ENCODE measurements around the gene PLXDC1. TPM values are rescaled to one million over a fixed set of nuclear protein-coding genes. Genes with fewer than 3 reads are reported as not detected.
"Not testable (repeated sequence)": the region's sequence is repeated elsewhere in the genome, so short reads cannot be mapped to it uniquely, and the experiment has no call there.

The PLXDC1 gene
- total RNA-seq, 1 donor from 2014 or later = 0.60 TPM

- Mint-ChIP-seq H3K4me3 (no peak overlapping the region), H3K36me3 (ENCODE audit: low read depth) (no peaks in the 10 kb centered on the region), H3K9me3 (peaks cover 31% of the 10 kb centered on the region), H3K27me3 (ENCODE audit: insufficient read depth) (peaks cover under 1% of the 10 kb centered on the region), H3K4me1 (ENCODE audit: low read depth) (no peaks in the 10 kb centered on the region), H3K27ac (no peak overlapping the region)
- intact Hi-C loops (cut with micrococcal nuclease) = no loop called here
- no peak for DNase-seq (ENCODE audit: low spot score)
Measured at GRCh38 chr17:39045948-39046679, 105.3 kb downstream of the PLXDC1 start.

- Mint-ChIP-seq H3K4me3 (no peak overlapping the region), H3K4me1 (ENCODE audit: low read depth) (no peaks in the 10 kb centered on the region), H3K27me3 (ENCODE audit: insufficient read depth) (peaks cover 25% of the 10 kb centered on the region), H3K27ac (no peak overlapping the region), H3K9me3 (no peaks in the 10 kb centered on the region), H3K36me3 (ENCODE audit: low read depth) (no peaks in the 10 kb centered on the region)
- intact Hi-C loops (cut with micrococcal nuclease) = no loop called here
- DNase-seq (ENCODE audit: low spot score) = no peak
Measured at GRCh38 chr17:39036009-39036408, 115.4 kb downstream of the PLXDC1 start.

GRCh38 chr17:39035578-39035977 lies 115.9 kb downstream of the PLXDC1 start:
- H3K9me3 Mint-ChIP-seq; intact Hi-C loops (cut with micrococcal nuclease); DNase-seq (ENCODE audit: low spot score); H3K27ac Mint-ChIP-seq; H3K4me3 Mint-ChIP-seq; H3K36me3 Mint-ChIP-seq (ENCODE audit: low read depth); H3K4me1 Mint-ChIP-seq (ENCODE audit: low read depth): not testable (repeated sequence)
- peaks cover 20% of the 10 kb centered on the region for H3K27me3 Mint-ChIP-seq (ENCODE audit: insufficient read depth)

DNA sequence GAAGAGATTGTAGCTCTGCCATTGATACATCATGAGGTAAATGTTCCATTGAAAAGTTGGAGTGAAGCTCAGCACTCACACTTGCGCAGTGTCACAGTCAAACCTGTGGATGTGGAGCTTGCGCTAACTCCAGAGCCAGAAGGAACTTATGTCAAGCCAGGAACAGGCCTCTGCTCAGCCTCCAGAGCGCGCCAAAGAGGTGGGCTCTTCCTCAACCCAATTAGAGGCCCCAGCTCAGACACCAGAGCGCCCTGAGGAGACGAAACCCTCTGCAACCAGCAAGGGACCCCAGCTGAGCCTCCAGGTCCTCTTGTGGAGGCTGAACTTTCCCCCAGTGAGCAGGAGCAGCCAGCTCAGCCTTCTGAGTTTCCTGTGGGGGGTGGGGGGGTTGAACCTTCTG lies 122.7 kb downstream of the PLXDC1 start:
- no peak overlapping the region for H3K27ac Mint-ChIP-seq
- H3K4me3 Mint-ChIP-seq = no peak overlapping the region
- DNase-seq (ENCODE audit: low spot score) = no peak

GRCh38 chr17:39027455-39028035 lies 123.9 kb downstream of the PLXDC1 start:
- Mint-ChIP-seq H3K4me3 (no peak overlapping the region), H3K27ac (no peak overlapping the region), H3K9me3 (no peaks in the 10 kb centered on the region), H3K4me1 (ENCODE audit: low read depth) (no peaks in the 10 kb centered on the region), H3K36me3 (ENCODE audit: low read depth) (peaks cover 1% of the 10 kb centered on the region), H3K27me3 (ENCODE audit: insufficient read depth) (peaks cover 27% of the 10 kb centered on the region)
- intact Hi-C loops (cut with micrococcal nuclease) = no loop called here
- no peak for DNase-seq (ENCODE audit: low spot score)

More for the DNA sequence above, 122.7 kb downstream of the PLXDC1 start:
- Mint-ChIP-seq H3K36me3 (ENCODE audit: low read depth) (peaks cover 1% of the 10 kb centered on the region), H3K9me3 (no peaks in the 10 kb centered on the region), H3K4me1 (ENCODE audit: low read depth) (no peaks in the 10 kb centered on the region), H3K27me3 (ENCODE audit: insufficient read depth) (peaks cover 31% of the 10 kb centered on the region)
- intact Hi-C loops (cut with micrococcal nuclease) = no loop called here

DNA sequence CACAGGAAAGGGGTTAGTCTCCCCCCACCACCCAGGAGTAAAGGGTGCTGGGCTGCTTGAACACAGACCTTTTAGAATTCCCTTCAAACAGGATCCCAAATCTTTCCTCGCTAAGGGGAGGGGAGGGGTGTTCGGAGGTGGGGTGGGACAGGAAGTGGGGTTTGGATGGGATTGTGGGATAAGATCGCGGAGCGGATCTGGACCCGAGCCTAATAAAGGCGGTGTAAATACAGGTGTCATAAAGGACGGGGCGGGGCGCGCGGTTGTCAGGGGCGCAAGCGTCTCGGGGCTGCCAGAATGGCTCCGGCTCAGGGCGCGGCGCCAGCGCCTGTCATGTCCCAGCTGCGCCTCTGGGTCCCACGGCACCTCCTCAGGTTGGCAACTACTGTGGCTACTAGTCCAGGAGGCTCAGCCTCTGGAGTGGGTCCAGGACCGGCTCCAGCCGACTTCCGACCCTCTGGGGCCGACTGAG lies 124.4 kb downstream of the PLXDC1 start:
- Mint-ChIP-seq H3K27ac (no peak overlapping the region), H3K36me3 (ENCODE audit: low read depth) (peaks cover 1% of the 10 kb centered on the region), H3K4me3 (no peak overlapping the region), H3K27me3 (ENCODE audit: insufficient read depth) (peaks cover 27% of the 10 kb centered on the region), H3K9me3 (no peaks in the 10 kb centered on the region), H3K4me1 (ENCODE audit: low read depth) (no peaks in the 10 kb centered on the region)
- intact Hi-C loops (cut with micrococcal nuclease) = no loop called here
- DNase-seq (ENCODE audit: low spot score) = no peak

- H3K9me3 Mint-ChIP-seq; H3K27ac Mint-ChIP-seq; H3K4me1 Mint-ChIP-seq (ENCODE audit: low read depth); DNase-seq (ENCODE audit: low spot score); H3K4me3 Mint-ChIP-seq; H3K36me3 Mint-ChIP-seq (ENCODE audit: low read depth); intact Hi-C loops (cut with micrococcal nuclease): not testable (repeated sequence)
- H3K27me3 Mint-ChIP-seq (ENCODE audit: insufficient read depth) = peaks cover 27% of the 10 kb centered on the region
Measured at GRCh38 chr17:39026346-39026745, 125.1 kb downstream of the PLXDC1 start.

- no peak overlapping the region for H3K4me3 Mint-ChIP-seq
- no peak for DNase-seq (ENCODE audit: low spot score)
- H3K27me3 Mint-ChIP-seq (ENCODE audit: insufficient read depth) = peaks cover 22% of the 10 kb centered on the region
- H3K36me3 Mint-ChIP-seq (ENCODE audit: low read depth) = peaks cover 5% of the 10 kb centered on the region
- peaks cover 13% of the 10 kb centered on the region for H3K4me1 Mint-ChIP-seq (ENCODE audit: low read depth)
- H3K9me3 Mint-ChIP-seq = no peaks in the 10 kb centered on the region
- intact Hi-C loops (cut with micrococcal nuclease) = no loop called here
- H3K27ac Mint-ChIP-seq = no peak overlapping the region
Measured at GRCh38 chr17:39022924-39023323, 128.5 kb downstream of the PLXDC1 start.

- H3K4me3 Mint-ChIP-seq; H3K27ac Mint-ChIP-seq; H3K9me3 Mint-ChIP-seq; intact Hi-C loops (cut with micrococcal nuclease); H3K27me3 Mint-ChIP-seq (ENCODE audit: insufficient read depth); DNase-seq (ENCODE audit: low spot score); H3K36me3 Mint-ChIP-seq (ENCODE audit: low read depth): not testable (repeated sequence)
- peaks cover 27% of the 10 kb centered on the region for H3K4me1 Mint-ChIP-seq (ENCODE audit: low read depth)
Measured at GRCh38 chr17:39020037-39020436, 131.4 kb downstream of the PLXDC1 start.

GRCh38 chr17:39018267-39019134 lies 132.9 kb downstream of the PLXDC1 start:
- Mint-ChIP-seq H3K27me3 (ENCODE audit: insufficient read depth) (no peaks in the 10 kb centered on the region), H3K9me3 (no peaks in the 10 kb centered on the region), H3K27ac (peak overlapping the region; percentile 3), H3K4me3 (peak overlapping the region; percentile 9), H3K36me3 (ENCODE audit: low read depth) (peaks cover 4% of the 10 kb centered on the region), H3K4me1 (ENCODE audit: low read depth) (peaks cover 27% of the 10 kb centered on the region)
- DNase-seq (ENCODE audit: low spot score) = no peak
- intact Hi-C loops (cut with micrococcal nuclease) = loop anchor here (2.0 kb wide), 1 partner anchor 38 kb away; no protein-coding TSS in a partner anchor

GRCh38 chr17:39016193-39017153 lies 135.0 kb downstream of the PLXDC1 start:
- Mint-ChIP-seq H3K4me1 (ENCODE audit: low read depth) (peaks cover 27% of the 10 kb centered on the region), H3K36me3 (ENCODE audit: low read depth) (peaks cover 4% of the 10 kb centered on the region), H3K27ac (no peak overlapping the region), H3K4me3 (peak overlapping the region; percentile 20), H3K27me3 (ENCODE audit: insufficient read depth) (no peaks in the 10 kb centered on the region), H3K9me3 (no peaks in the 10 kb centered on the region)
- intact Hi-C loops (cut with micrococcal nuclease) = no loop called here
- DNase-seq (ENCODE audit: low spot score) = no peak

- intact Hi-C loops (cut with micrococcal nuclease) = no loop called here
- H3K4me3 Mint-ChIP-seq = no peak overlapping the region
- H3K27ac Mint-ChIP-seq = no peak overlapping the region
- H3K9me3 Mint-ChIP-seq = no peaks in the 10 kb centered on the region
- H3K4me1 Mint-ChIP-seq (ENCODE audit: low read depth) = peaks cover 27% of the 10 kb centered on the region
- H3K27me3 Mint-ChIP-seq (ENCODE audit: insufficient read depth) = no peaks in the 10 kb centered on the region
- no peak for DNase-seq (ENCODE audit: low spot score)
- H3K36me3 Mint-ChIP-seq (ENCODE audit: low read depth) = peaks cover 4% of the 10 kb centered on the region
Measured at GRCh38 chr17:39015546-39015935, 135.9 kb downstream of the PLXDC1 start.
